Daoy (cell line): Measurements from ENCODE around the gene FBRS. TPM values are rescaled to one million over a fixed set of nuclear protein-coding genes. Genes with fewer than 3 reads are reported as not detected.
"Not testable (repeated sequence)": the region's sequence is repeated elsewhere in the genome, so short reads cannot be mapped to it uniquely, and the experiment has no call there.

Source experiments
- DNase-seq: peaks from one replicate; pipeline ENCODE4 v3.0.0-alpha.2; 2015; ENCODE audit warnings: low read depth
- total RNA-seq: library from RNA; depleted of rRNA; stranded (reverse); fragments of >200 nt; shearing (Covaris generic); gene quantifications from 2 replicates; pipeline ENCODE4 v1.2.3, GENCODE V29; 2014; rRNA removed

The FBRS gene
- total RNA-seq, 1 experiment from 2014 or later = 14.5 TPM

DNA sequence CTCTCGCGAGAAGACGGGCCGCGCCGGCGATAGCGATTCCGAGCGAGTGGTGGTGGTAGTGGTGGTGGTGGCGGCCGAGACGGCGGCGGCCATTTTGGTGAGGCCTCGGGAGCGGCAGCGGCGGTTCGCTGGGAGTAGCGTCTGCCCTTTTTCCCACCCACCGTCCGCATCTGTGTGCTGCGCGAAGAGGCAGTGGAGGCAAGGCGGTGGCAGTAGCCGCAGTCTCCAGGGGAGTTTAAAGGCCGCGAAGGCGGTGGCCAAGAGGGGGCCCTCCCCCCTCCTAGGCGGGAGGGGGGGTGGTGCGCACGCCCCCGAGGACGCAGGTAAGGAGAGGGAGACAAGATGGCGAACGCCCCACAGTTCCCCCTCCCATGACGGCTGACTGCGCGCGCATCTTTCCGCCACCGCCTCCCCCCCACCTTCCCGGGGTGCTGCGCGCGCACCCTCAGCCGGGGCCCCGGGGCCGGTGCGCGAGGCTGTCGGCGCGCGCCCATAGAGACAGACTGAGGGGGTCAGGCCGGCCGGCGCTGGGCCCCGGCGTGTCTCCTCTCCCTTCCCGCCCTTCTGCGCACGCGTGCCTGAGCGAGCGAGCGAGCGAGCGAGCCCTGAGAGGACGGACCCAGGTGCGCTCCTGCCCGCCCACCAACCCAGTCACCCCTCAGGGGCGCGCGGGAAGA is 40.0 kb downstream of the FBRS start:
- DNase-seq = peak; percentile 98

DNA sequence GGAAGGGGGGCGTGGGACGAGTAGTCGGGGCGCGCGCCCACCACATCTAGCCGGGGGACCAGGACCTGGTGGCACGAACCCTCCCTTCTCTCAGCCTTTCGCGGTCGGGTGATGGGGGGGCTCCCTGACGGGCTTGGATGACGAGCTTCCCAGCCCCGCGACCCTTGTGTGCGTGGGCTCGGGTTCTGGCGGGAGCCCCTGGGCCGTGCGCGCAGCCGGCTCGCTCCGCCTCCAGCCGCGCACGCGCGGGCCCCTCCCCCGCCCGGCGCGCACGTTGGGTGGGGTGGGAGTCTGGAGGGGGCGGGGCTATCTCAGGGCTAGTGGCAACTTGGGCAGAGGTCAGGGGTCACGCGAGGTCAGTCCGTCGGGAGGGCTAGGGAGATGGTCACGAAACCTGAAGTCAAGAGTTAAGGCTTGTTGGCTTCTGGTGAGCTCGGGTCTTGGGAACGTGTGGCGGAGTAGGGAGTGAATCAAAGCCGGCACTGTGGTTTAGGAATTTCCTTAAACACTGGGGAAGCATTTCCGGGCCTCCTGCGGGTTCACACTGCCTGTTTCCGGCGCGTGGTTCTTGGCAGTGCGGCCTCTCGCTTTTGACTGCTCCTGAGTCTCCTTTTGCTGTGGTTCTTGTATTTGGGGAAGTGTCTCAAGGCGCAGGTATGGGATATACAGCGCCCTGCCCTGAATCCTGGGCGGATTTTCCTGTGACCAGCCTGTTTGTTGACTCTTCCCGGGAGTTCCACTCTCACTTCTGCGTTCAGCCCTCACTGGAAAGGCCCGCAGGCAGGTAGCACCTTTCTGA is 40.8 kb downstream of the FBRS start, which contains the start of gene SRCAP:
Gene SRCAP (plus strand): TSS at position 356 of the 799 bp plus-strand sequence. CDS start 1,654 bp downstream, outside the sequence.
- DNase-seq = peak; percentile 86

DNA sequence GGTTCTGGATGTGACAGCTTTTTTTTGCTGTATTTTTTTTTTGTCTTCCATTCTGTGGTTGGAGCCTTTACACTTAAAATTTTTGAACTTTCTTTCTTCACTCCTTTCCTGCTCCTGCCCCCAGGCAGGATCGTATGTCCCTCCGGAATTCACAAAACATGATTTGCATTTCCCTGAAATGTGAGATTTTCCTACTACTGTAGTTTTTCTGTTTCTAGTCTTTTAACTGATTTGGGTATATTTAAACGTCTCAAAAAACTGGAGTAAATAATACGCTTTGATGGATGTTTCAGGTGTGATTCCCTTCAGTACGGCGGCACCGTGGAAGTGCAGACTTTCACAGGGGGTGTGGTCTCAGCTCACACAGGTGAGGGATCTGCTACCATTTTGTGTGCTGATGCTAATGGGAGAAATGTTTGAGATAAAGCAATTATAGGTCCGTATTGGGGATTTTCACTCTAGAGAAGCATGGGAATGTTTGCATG is 41.4 kb downstream of the FBRS start:
- no peak for DNase-seq

DNA sequence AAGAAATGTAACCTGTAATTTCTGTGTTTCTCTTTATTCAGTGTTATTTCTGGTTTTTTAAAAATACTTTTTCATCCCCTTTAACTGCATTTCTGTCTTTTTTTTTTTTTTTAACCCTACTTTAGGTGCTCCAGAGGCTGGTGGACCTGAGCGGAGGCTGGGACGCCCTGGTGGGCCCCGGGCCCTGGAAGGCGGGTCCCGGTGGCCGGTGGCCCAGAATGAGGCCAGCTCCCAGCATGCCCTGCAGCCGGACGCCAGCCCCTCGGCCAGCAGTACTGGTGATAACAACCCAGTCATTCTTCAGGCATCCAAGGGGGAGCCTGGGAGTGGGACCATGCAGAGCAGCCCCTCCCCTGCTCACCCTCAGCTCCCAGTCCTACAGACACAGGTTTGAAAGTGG is 42.3 kb downstream of the FBRS start:
- no peak for DNase-seq

DNA sequence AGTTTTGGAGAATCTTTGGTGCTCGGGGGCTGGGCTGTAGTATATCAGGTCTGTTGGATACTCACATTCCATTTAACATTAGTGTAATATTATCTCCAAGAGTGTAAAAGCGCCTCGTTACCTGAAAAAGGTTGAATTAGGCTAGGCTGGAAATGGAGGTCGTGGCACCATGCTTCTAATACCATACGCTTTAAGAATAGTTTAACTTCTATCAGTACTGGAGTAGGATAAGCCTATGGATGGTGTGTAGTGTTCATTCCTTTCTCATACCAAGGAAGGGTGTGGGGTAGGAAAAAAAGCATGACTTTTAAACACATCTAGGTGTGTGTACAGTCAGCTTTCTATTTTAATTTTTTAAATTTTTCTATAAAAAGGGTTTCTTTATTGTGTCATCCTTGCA is 42.7 kb downstream of the FBRS start:
- no peak for DNase-seq

DNA sequence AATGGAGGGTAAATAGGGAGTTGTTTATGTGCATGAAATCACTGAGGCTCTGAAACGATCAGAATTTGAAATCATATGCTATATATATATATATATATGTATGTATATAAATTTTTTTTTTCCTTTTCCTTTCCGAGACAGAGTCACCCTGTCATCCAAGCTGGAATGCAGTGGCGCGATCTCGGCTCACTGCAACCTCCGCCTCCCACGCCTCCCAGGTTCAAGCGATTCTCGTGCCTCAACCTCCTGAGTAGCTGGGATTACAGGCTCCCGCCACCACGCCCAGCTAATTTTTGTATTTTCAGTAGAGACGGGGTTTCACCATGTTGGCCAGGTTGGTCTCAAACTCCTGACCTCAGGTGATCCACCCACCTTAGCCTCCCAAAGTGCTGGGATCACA is 44.8 kb downstream of the FBRS start:
- DNase-seq = not testable (repeated sequence)

DNA sequence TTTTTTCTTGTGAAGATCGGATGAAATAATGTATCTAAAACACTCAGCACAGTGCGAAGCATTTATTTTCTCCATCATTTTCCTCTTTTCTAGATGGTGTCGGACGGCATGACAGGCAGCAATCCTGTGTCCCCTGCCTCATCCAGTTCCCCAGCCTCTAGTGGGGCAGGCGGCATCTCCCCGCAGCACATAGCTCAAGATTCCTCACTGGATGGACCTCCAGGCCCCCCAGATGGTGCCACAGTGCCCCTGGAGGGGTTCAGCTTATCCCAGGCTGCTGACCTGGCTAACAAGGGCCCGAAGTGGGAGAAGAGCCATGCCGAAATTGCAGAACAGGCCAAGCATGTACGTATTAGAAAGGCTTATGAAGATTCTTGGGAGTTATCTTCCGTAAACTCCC is 45.7 kb downstream of the FBRS start:
- DNase-seq = no peak

DNA sequence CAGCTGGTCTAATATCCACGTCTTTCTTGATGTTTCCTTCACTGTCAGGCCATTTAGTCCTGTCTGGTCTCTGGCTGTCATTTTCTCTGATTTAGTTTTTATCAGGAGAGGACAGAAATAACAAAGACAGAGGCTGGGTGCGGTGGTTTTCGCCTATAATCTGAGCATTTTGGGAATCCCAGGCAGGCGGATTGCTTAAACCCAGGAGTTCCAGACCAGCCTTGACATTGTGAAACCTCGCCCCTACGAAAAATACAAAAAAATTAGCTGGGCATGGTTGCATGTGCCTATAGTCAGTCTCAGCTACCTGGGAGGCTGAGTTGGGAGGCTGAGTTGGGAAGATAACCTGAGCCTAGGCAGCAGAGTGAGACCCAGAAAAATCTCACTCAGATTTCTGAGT is 47.8 kb downstream of the FBRS start:
- no peak for DNase-seq

DNA sequence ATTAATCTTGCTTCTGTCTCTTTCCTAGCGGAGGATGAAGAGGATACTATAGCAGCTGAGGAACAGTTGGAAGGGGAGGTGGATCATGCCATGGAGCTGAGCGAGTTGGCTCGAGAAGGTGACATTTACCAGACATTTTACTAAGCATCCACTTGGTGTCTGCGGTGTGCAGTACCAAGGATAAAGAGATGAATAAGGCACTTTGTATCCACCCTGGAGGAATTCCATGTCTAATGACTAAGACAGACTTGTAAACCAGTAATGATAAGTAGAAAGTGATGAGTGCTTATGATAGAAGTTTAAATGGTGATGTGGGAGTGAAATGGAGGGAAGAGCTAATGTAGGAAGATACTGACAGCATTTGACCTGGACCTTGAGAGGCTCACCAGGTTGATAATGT is 52.7 kb downstream of the FBRS start:
- DNase-seq = no peak

DNA sequence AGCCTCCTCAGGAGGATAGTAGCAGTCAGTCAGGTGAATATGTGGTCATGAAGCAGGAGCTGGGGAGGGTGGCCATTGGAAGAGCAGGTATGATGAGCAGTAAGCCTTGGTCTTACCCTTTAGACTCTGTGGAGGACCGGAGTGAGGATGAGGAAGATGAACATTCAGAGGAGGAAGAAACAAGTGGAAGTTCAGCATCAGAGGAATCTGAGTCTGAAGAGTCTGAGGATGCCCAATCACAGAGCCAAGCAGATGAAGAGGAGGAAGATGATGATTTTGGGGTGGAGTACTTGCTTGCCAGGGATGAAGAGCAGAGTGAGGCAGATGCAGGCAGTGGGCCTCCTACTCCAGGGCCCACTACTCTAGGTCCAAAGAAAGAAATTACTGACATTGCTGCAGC is 53.5 kb downstream of the FBRS start:
- DNase-seq = no peak

DNA sequence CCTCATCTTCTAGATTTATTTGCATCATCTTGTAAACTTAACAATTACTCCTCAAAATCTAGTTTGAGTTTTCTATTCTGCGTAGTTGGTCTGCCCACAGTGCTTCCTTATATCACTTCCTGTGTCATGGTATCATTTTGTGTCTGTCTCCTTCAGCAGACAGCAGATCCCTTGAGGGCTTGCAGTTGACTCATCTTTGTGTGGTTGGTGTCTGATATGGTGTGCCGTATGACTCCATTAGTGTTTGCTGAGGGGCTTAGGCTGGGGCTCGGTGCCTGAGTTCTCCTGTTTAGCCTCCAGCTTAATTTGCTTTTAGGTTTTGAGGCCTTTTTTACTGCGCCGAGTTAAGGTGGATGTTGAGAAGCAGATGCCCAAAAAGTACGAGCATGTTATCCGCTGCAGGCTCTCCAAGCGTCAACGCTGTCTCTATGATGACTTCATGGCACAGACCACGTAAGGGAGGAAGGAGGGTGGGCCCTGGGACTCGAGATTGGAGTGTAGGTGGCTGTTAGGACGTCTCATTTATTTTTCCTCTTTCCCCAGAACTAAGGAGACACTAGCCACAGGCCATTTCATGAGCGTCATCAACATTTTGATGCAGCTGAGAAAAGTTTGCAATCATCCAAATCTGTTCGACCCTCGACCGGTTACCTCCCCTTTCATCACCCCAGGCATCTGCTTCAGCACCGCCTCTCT is 57.7 kb downstream of the FBRS start:
- peak; percentile 48 for DNase-seq

DNA sequence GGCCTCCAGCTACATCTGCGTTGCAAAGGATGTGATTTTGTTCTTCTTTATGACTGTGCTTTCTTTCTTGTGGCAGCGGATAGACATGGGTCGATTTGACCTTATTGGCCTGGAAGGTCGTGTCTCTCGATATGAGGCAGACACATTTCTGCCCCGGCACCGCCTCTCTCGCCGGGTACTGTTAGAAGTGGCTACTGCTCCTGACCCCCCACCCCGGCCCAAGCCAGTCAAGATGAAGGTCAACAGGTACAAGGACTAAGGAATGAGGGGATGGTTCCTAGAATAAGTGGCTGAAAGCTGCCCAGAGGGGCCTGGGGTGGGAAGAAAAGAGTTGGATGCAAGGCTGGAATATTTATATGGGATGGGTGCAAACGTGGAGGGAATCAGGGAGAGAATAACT is 61.9 kb downstream of the FBRS start:
- no peak for DNase-seq

Other genes starting within 250 kb of the FBRS start
- 27.3 and 30.3 TPM in 2 replicates for gene DCTPP1, start 228.4 kb upstream of the FBRS start, total RNA-seq
- 5.0 and 6.4 TPM in 2 replicates for gene SEPHS2, start 212.6 kb upstream of the FBRS start, total RNA-seq
- not detected in 2 replicates for gene ITGAL, start 185.7 kb upstream of the FBRS start, total RNA-seq
- 16.7 and 19.2 TPM in 2 replicates for gene ZNF768, start 131.9 kb upstream of the FBRS start, total RNA-seq
- 5.5 and 6.9 TPM in 2 replicates for gene ZNF747, start 123.6 kb upstream of the FBRS start, total RNA-seq
- gene ZNF764, start 100.1 kb upstream of the FBRS start, total RNA-seq = 3.3 and 4.4 TPM in 2 replicates
- gene ZNF688, start 86.7 kb upstream of the FBRS start, total RNA-seq = 7.1 and 15.5 TPM in 2 replicates
- gene ZNF785, start 72.7 kb upstream of the FBRS start, total RNA-seq = 2.7 and 6.2 TPM in 2 replicates
- 7.3 and 7.5 TPM in 2 replicates for gene ZNF689, start 48.0 kb upstream of the FBRS start, total RNA-seq
- gene PRR14, start 7.5 kb upstream of the FBRS start, total RNA-seq = 2.7 and 6.3 TPM in 2 replicates
- gene SRCAP, start 40.7 kb downstream of the FBRS start, total RNA-seq = 1.6 and 11.3 TPM in 2 replicates
- gene PHKG2, start 90.0 kb downstream of the FBRS start, total RNA-seq = 16.5 and 24.5 TPM in 2 replicates
- gene CFAP119, start 103.6 kb downstream of the FBRS start, total RNA-seq = 0.91 and 5.2 TPM in 2 replicates
- 57.8 and 58.9 TPM in 2 replicates for gene RNF40, start 103.9 kb downstream of the FBRS start, total RNA-seq
- gene ZNF629, start 128.8 kb downstream of the FBRS start, total RNA-seq = 5.0 and 6.5 TPM in 2 replicates
- 27.8 and 29.4 TPM in 2 replicates for gene BCL7C, start 235.6 kb downstream of the FBRS start, total RNA-seq
- gene CTF1, start 238.2 kb downstream of the FBRS start, total RNA-seq = 0.33 and 0.46 TPM in 2 replicates